GM08714 (cell line): ENCODE data around the gene STXBP2.
A peak's percentile ranks its signal among the peaks of the same experiment; 100 is the strongest.

Source experiments
- H3K4me3 ChIP-seq: fragments of 200-500 bp; sonication (Bioruptor generic); 2 replicates; pipeline ENCODE4 v1.5.1; 2014; ENCODE audit warnings: mild to moderate bottlenecking, low read length, inconsistent platforms
- ZNF274 ChIP-seq: IDR thresholded peaks from 2 replicates; pipeline ENCODE4 v1.6.1; 2012; ENCODE audit warnings: mild to moderate bottlenecking, low read depth, low read length

Gene STXBP2

DNA sequence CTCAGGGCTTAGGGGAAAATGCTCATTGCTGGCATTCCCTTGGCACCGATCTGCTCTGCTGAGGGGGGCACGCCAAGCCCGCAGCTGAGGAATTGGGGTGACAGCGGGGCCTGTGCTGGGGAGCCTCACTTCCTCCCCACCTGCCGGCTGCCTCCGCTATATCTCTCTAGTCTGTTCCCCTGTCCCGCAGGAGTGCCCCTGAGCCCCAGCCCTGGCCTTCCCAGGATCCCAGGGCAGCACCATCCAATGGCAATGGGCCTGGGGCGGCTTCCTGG lies 9.5 kb downstream of the STXBP2 start:
- no peak overlapping the region for H3K4me3 ChIP-seq
- no peak for TF ChIP-seq ZNF274

DNA sequence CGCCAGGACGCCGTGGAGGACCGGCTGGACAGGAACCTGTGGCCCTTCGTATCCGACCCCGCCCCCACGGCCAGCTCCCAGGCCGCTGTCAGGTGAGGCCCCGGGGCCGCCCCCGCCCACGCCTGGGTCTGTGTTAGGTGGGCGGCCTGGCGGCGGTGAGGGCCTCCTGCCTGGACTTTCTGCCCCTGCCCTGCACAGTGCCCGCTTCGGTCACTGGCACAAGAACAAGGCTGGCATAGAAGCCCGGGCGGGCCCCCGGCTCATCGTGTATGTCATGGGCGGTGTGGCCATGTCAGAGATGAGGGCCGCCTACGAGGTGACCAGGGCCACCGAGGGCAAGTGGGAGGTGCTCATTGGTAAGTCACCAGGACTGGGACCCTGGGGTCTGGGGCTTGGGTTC lies 10.2 kb downstream of the STXBP2 start:
- H3K4me3 ChIP-seq: no peak overlapping the region
- no peak for TF ChIP-seq ZNF274

DNA sequence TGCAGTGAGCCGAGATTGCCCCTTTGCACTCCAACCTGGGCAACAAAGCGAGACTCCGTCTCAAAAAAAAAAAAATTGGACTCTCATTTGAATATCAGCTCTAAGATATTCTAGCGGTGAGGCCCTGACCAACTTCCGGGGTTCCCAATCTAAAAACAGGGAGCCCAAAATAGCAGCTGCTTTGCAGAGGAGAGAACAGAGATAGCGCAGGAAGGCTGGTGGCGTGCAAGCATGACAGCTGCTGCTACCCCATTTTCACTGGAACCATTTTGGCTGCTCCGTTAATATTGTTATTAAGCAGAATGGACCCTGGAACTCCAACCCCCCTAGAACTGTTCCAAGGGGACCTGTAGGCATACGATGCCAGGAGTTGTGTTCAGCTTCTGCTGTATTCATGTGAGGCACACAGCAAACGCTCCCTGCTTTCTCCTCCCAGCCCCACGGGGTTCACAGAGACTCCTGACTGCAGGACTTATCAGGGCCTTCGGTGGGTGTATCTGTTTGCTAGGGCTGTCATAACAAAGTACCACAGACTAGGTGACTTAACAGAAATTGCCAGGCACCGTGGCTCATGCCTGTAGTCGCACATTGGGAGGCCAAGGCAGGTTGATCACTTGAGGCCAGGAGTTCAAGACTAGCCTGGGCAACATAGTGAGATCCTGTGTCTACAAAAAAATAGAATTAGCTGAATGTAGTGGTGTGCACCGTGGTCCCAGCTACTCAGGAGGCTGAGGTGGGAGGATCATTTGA lies 11.5 kb downstream of the STXBP2 start:
- no peak for TF ChIP-seq ZNF274
- no peak overlapping the region for H3K4me3 ChIP-seq

DNA sequence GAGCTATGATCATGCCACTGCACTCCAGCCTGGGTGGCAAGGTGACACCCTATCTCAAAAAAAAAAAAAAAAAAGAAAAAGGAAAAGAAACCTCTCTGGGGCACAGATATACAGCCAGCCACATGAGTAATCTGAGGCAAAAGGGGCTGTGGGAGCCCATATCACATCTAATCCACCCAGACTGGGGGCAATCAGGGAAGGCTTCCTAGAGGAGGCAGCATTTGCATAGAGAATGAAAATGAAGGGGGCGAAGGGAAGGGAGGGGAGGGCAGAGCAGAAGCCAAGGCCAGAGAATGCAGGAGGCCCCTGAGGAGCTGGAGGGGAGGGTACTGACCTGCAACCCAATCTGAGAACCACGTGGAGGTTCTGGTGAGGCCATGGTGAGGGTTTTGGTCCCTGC lies 13.2 kb downstream of the STXBP2 start:
- H3K4me3 ChIP-seq: no peak overlapping the region
- no peak for TF ChIP-seq ZNF274

DNA sequence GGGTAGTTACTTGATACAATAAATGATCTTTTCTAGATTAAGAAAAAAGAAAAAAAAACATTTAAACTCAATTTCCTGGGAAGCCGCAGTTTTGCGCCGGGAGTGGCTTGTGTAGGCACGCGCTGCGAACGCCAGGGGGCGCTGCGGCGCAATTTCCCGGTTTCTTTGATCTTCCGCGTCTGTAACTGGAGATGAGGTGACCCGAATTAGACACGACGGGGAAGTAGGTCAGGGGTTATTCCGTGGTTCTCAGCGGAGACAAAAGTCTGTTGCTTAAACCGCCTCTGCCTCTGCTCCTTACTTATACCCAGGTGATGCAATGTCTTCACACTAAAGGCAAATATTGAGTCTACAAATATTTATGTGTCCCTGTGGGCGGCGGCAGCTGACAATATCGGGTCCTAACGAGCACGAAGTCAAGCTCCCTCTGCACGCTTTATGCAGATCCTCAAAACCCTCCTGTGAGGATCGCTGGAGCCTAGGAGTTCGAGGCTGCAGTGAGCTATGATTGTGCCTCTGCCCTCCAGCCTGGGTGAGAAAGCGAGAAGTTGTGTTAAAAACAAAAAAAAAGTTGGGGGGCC lies 15.2 kb downstream of the STXBP2 start:
- peak overlapping the region; percentile 21; the same call in 1 of the 2 replicates for H3K4me3 ChIP-seq
- TF ChIP-seq ZNF274: no peak

DNA sequence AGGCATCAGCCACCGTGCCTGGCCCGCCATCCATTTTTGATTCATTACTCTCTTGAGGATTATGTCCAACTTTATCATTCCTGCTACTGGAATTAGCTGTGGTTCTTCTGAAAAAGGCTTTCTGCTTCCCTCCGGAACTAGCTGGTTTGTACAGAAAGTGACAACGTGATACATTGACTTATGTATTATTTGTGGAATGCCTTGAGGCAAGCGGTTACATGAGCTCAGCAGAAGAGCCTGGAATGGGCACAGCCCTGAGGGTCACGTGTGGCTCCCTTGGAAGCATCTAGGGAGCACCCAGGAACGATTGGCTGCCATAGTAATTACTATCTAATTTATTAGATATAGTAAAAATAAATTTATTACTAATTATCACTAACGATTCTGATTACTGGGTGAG lies 17.5 kb downstream of the STXBP2 start:
- H3K4me3 ChIP-seq: no peak overlapping the region
- no peak for TF ChIP-seq ZNF274

DNA sequence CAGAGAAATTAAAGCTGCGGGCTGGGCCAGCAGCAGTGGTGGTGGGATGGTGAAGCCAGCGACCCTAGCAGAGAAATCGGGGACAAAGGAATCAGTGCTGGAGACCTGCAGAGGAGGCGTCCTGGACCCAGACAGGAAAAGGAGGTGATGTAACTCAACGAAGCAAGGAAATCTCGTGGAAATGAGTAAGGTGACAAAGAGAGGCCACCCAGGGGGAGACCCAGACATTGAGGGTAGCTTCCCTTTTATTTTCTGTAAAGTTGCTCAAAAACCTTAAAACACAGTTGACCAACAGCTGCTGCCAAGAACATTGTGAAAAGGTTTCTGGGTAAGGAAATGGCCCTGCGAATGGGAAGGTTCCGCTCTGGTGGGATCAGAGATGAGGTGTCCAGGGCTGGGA lies 18.7 kb downstream of the STXBP2 start:
- no peak overlapping the region for H3K4me3 ChIP-seq
- TF ChIP-seq ZNF274: no peak

DNA sequence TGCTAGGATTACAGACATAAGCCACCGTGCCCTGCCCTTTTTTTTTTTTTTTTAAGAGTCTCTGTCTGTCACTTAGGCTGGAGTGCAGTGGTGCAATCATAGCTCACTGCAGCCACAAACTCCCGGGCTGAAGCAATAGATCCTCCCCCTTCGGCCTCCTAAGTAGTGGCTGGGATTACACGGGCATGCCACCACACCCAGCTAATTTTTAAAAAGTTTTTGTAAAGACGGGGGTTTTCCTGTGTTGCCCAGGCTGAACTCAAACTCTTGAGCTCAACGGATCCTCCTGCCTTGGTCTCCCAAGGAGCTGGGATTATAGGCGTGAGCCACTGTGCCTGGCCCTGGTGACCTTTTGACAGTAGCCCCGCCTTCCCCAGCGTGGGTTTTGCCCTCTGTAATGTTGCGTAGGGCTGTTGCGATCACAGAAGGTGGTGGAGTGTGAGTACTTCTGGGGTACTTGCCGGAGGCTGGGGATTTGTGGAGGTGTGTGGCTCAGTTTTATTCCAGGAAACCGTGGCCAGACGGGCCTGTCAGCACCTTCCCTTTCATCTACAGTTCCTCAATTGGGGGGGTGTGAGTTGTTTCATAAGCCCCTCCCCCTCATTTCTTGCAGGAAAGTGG lies 20.3 kb downstream of the STXBP2 start:
- no peak for TF ChIP-seq ZNF274
- H3K4me3 ChIP-seq: no peak overlapping the region

DNA sequence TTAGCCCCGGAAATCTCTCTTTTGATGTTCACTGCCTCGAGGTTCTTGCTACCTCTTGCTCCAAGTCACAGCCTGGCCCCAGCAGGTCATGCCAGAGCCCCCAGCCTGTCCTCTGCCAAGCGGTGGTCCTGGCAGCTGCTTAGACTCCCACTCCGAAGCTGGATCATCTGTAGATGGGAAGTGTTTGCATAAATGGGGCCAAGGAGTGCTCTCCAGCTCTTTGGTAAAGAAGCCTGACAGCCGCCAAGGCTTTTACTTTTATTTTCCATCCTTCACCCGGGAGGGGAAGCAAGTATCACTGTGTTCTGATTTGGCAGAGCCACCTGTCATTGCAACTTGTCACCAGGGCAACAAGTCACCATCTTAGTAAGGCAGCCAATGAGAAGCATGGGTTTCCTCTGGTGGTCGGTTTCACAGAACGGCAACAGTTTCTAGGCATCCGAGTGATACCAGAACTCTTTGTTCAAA lies 21.3 kb downstream of the STXBP2 start:
- TF ChIP-seq ZNF274: no peak
- H3K4me3 ChIP-seq: peak overlapping the region; percentile 1; the same call in 1 of the 2 replicates

DNA sequence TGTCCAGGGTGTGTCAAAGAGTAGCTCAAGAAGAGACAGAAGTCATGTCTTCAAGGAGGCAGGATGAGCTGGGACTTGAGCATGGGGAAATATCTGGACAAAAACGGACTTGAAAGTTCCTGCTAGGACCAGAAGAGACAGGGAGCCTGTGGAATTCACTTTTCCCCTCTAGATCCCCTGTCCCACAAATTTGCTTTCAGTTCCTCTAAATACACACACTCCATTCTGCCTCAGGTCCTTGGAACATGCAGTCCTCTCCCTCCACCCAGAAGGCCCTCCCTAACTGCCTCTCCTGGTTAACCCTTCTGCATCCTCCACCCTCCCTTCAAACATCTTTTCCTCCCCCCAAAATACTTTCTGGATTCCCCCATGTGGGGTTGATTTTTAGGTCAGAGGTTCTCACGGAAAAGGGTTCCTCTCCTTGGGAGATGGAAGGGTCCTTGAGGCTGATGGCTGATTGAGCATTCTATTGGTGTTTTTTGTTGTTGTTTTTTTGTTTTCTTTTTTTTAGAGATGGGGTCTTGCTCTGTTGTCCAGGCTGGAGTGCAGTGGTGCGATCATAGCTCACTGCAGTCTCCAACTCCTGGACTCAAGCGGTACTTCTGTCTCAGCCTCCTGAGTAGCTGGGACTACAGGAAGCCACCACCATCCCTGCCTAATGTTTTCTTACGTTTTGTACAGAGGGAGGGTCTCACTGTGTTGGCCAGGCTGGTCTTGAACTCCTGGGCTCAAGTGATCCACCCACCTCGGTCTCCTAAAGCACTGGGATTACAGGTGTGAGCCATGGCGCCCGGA lies 25.0 kb downstream of the STXBP2 start:
- H3K4me3 ChIP-seq: no peak overlapping the region
- TF ChIP-seq ZNF274: no peak

DNA sequence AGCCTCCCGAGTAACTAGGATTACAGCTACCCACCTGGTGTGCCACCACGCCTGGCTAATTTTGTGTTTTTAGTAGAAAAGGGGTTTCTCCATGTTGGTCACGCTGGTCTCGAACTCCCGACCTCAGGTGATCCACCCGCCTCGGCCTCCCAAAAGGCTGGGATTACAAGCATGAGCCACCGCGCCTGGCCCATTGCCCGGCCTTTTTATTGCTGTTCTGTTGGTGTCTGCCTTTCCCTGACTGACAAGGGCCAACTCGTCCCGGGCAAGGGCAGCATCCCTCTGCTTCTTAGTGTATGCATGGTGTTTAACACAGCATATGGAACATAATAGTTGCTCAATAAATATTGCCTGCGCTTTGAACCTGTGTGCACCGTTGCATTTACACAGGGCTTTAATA lies 25.7 kb downstream of the STXBP2 start:
- H3K4me3 ChIP-seq: no peak overlapping the region
- no peak for TF ChIP-seq ZNF274

DNA sequence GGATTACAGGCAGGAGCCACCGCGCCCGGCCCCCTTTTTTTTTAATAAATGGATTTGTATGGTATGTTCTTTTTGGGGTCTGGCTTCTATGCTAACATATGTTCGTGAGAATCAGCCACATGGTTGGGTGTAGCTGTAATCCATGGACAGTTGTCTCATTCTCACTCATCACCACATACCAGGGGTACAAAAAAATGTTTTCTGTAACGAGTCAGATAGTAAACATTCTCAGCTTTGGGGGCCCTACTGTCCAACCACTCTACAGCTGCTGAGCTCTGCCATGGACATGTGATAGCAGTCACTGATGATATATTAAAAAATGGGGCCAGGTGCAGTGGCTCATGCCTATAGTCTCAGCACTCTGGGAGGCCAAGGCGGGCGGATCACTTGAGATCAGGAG lies 26.8 kb downstream of the STXBP2 start:
- no peak for TF ChIP-seq ZNF274
- no peak overlapping the region for H3K4me3 ChIP-seq

DNA sequence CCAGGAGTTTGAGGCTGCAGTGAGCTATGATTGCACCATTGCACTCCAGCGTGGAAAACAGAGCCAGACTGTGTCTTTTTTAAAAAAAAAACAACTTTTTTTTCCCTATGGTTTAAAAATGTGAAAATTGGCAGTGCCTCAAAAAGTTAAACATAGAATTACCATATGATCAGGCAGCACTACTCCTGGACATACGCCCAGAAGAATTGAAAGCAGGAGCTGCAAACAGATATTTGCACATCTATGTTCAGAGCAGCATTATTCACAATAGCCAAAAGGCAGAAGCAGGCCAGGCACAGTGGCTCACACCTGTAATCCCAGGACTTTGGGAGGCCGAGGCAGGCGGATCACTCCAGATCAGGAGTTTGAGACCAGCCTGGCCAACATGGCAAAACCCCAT lies 28.2 kb downstream of the STXBP2 start:
- no peak overlapping the region for H3K4me3 ChIP-seq
- TF ChIP-seq ZNF274: no peak

DNA sequence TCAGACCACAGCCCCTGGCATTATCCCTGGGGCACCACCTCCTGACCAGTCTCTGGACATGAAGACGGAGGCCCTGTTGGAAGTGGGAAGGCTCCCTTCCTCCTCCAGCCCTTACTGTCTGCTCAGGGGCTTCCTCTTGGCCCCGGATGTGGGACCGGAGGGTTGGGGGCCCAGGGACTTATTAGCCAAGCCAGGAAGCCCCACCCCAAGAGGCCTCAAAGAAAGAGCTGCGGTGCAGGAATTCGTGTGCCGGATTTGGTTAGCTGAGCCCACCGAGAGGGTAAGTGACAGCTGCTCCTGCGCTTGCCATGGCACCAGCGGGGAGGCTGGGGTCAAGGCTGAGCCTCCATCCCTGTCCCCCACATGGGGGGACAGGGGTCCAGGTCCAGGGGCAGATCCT lies 31.9 kb downstream of the STXBP2 start, which contains the start of gene RETN:
TSS of gene RETN (plus strand) at position 208 of the 400 bp plus-strand sequence. CDS start 278 bp downstream, outside the sequence.
- TF ChIP-seq ZNF274: no peak
- no peak within 1 kb of the TSS for H3K4me3 ChIP-seq
